NCI-H146 treated with DMSO at 0.1 percent for 48 hours (cell line): ENCODE measurements around the gene KCNIP3.
"Not testable (repeated sequence)": the region's sequence is repeated elsewhere in the genome, so short reads cannot be mapped to it uniquely, and the experiment has no call there.

ENCODE experiments used
- DNase-seq: peaks from one replicate; lab custom pipeline; 2025; ENCODE audit not compliant: unreplicated experiment; lab: John Stamatoyannopoulos, UW

Gene KCNIP3

GRCh38 chr2:95296880-95297487 is at the start of gene KCNIP3:
Gene KCNIP3, plus strand, starts transcription at chr2:95297347. Its CDS starts 92 bp downstream, at chr2:95297439.
- DNase-seq: peak; percentile 71

GRCh38 chr2:95258271-95258670 is 38.9 kb upstream of the KCNIP3 start:
- DNase-seq: no peak

- no peak for DNase-seq
Observed at GRCh38 chr2:95260028-95261023, 36.8 kb upstream of the KCNIP3 start.

GRCh38 chr2:95261602-95262001 is 35.5 kb upstream of the KCNIP3 start:
- no peak for DNase-seq

- DNase-seq: no peak
Observed at GRCh38 chr2:95262896-95263542, 34.1 kb upstream of the KCNIP3 start.

- no peak for DNase-seq
Observed at GRCh38 chr2:95264624-95265023, 32.5 kb upstream of the KCNIP3 start.

- DNase-seq: no peak
Observed at GRCh38 chr2:95265182-95265581, 32.0 kb upstream of the KCNIP3 start.

- no peak for DNase-seq
Observed at GRCh38 chr2:95266781-95267430, 30.2 kb upstream of the KCNIP3 start.

- no peak for DNase-seq
Observed at GRCh38 chr2:95267458-95268210, 29.5 kb upstream of the KCNIP3 start.

GRCh38 chr2:95268211-95269035 is 28.7 kb upstream of the KCNIP3 start:
- DNase-seq: no peak

- DNase-seq: no peak
Observed at GRCh38 chr2:95269036-95269680, 28.0 kb upstream of the KCNIP3 start.

- not testable (repeated sequence) for DNase-seq
Observed at GRCh38 chr2:95269745-95270144, 27.4 kb upstream of the KCNIP3 start.

GRCh38 chr2:95270541-95271081 is 26.5 kb upstream of the KCNIP3 start:
- no peak for DNase-seq

GRCh38 chr2:95271381-95271971 is 25.7 kb upstream of the KCNIP3 start:
- DNase-seq: no peak

- no peak for DNase-seq
Observed at GRCh38 chr2:95272299-95272751, 24.8 kb upstream of the KCNIP3 start.

GRCh38 chr2:95272781-95273180 is 24.4 kb upstream of the KCNIP3 start:
- DNase-seq: no peak

GRCh38 chr2:95273566-95274290 is 23.4 kb upstream of the KCNIP3 start:
- no peak for DNase-seq
